GM21360 (cell line): ENCODE data around the gene AKR7A2.
A peak's percentile ranks its signal among the peaks of the same experiment; 100 is the strongest.

Experiments
- ATAC-seq: cut with Tn5 transposase; IDR thresholded peaks from one replicate; pipeline ENCODE4 v1.9.1; 2021; ENCODE audit warnings: mild to moderate bottlenecking, moderate library complexity; ENCODE audit not compliant: unreplicated experiment

Gene AKR7A2

DNA sequence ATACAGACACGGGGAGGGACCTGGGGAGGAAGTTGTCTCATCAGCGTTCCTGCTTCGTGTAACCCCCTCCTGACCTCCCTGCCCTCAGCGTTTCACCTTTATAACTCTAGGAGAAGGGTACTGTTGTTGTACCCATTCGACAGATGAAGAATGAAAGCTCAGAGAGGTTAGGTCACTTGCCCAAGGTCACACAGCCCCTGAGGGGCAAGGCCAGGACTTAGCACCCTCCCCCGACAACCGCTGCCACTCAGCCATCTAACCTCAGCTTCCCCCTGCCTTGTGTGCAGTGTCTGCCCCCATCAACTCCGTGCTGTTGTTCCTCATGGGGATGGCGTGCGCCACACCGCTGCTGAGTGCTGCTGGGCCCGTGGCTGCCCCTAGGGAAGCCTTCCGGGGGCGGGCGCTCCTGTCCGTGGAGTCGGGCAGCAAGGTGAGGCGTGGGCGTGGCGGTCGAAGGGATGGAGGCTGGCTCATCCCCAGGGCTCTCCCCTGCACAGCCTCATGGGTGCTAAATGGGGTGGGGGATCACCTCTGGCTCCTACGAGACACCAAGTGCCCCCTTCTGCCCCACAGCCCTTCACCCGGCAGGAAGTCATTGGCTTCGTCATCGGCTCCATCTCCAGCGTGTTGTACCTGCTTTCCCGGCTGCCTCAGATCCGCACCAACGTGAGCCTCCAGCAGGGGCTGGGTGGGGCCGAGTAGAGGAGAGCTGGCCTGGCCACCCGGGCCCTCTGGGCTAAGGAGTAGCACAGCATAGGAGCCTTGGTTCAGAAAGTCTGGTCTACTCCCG lies 14.2 kb upstream of the AKR7A2 start:
- no peak for ATAC-seq

GRCh38 chr1:19325368-19325957 lies 13.5 kb upstream of the AKR7A2 start:
- ATAC-seq, result no peak

DNA sequence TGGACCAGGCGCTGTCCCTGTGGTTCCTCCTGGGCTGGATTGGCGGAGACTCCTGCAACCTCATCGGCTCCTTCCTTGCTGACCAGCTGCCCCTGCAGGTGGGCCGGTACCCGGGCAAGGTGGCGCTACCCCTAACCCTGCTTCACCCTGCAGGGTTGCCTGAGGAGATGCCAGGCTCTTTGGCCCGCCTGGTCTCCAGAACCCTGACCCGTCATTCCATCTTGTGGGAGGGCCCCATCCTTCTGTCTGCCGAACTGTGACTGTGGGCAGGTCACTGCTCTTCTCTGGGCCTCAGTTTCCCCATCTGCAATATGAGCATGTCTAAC lies 12.7 kb upstream of the AKR7A2 start:
- no peak for ATAC-seq

DNA sequence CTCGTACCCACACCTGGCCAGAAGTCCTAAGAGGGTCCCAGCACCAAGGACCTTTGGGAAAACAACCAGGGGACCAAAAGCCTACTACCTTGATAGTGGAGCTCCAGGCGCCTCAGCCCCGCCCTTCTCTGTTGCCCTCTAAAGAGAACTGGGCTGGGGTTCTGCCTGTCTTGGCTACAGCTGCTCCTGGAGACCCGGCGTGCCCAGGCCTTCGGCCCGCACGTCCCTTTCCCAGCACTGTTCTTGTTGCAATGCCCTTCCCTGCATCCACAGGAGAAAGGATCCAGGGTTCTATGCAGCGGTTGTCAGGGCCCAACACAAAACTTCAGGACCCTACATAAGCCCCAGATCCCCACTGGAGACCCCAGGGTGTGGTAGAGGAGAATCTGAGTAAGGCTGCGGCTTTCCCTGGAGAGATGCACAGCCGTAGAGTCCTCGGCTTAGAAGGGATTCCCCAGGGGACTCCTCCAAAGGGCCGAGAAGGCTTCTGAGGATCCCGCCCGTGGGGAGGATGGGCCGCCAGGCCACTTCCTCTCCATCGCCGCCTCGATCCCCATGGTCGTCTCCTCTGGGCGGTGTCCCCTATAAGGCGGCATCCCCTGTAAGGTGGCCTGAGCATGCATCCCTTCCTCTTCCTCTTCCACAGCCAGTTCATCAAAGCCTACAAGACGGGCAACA lies 12.2 kb upstream of the AKR7A2 start:
- no peak for ATAC-seq

DNA sequence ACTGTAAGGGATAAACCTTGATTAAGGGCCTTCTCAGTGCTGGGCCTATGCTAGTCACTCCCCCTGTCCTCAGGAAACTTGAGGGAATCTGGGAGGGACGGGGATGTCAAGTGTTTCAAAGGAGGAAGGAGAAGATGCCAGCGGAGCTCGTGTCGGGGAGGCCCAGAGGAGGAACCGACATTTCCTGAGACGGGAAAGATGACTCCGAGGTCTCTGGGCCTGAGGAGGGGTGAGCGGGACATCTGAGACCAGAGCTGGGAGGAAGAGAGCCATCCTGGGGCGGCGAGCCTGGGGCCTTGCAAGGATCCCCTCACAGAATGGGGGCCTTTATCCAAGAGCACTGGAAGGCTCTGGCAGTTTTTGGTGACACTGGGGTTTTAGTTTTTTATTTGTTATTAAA lies 10.5 kb upstream of the AKR7A2 start:
- no peak for ATAC-seq

GRCh38 chr1:19321071-19321470 lies 9.1 kb upstream of the AKR7A2 start:
- ATAC-seq, result no peak

DNA sequence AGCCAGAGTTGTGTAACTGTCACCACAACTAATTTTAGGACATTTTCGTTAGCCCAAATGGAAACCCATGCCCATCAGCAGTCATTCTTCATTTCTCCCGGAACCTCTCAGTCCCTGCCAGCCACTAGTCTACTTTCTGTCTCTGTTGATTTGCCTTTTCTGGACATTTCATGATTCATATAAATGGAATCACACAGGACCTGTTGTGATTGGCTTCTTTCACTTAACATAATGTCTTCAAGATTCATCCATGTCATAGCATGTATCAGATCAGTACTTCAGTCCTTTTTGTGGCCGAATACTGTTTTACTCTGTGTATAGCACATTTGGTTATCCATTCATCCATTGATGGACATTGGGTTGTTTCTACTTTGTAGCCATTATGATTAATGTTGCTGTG lies 7.3 kb upstream of the AKR7A2 start:
- ATAC-seq, result no peak

GRCh38 chr1:19317126-19317910 lies 5.4 kb upstream of the AKR7A2 start:
- no peak for ATAC-seq

- ATAC-seq, result no peak
Measured at GRCh38 chr1:19315378-19316198, 3.6 kb upstream of the AKR7A2 start.

- no peak for ATAC-seq
Measured at GRCh38 chr1:19313961-19314882, 2.3 kb upstream of the AKR7A2 start.

DNA sequence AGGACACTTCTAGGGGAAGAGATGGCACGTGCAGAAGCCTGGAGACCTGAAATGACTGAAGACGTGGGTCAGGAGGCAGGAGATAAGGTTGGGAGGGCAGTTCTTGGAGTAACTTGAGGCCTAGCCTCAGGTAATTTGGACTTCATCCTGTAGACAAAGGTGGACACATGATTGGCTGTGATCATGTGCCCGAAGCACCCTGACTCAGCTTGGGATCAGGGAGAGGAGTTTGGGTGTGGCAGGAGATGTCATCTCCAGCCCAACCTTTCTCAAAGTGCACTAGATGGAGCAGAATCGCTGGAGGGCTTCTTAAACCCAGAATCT lies 1.7 kb upstream of the AKR7A2 start:
- ATAC-seq, result no peak

- peak; percentile 23 for ATAC-seq
Measured at GRCh38 chr1:19312782-19313635, 1.1 kb upstream of the AKR7A2 start.

GRCh38 chr1:19311503-19311930 lies 427 bp downstream of the AKR7A2 start:
- no peak for ATAC-seq

DNA sequence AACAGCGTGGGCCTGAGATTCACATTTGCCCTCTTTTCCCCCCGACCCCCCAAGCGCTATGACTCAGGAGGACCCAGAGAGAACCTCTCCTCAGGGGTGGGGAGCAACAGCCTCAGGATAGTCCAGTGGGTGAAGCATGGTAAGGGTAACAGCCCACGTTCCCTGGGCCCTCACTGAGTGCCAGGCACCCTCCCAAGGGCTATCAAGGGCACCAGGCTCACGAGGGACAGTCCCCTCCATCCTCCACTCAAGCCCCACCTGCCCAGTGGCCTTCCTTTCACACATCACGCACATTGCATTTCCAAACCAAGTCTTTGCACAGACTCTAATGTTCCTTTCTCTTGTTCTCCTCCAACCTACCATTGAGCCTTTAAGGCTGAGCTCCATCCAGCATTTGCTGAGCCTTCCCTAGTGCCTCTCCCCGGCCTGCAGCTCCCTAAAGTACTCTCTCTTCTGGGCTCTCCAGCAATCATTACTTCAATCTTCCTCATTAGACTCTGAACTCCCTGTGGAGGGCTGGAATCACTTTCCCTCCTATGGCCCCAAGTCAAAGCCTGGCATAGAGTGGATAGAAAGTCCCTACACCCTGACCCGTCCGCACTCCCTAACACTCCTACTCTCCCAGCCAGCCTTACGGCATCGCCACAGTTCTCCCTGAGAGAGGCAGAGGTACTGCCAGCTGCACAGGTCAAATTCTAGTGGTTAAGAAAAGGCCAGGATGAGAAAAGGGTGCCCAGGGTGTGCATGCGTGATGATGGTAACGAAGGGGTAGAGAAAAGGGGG lies 1.0 kb downstream of the AKR7A2 start:
- ATAC-seq, result no peak

DNA sequence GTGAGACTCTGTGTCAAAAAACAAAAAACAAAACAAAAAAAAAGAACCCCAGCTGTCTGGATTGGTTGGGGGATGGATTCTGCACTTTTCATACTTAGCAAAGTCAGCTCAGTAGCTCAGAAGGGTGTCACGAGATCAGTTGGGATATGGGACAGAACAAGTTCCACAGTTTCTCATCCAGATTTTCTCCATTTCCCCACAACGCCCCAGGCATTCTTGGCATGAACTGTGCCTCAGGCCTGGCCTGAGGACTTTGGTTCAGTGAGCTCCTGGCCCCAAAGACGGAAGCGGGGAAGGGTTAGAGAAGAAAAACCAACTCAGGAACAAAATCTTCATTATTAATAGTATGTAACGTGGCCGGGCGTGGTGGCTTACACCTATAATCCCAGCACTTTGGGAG lies 1.9 kb downstream of the AKR7A2 start:
- ATAC-seq, result no peak

GRCh38 chr1:19309123-19309813 lies 2.7 kb downstream of the AKR7A2 start:
- no peak for ATAC-seq

GRCh38 chr1:19308509-19308907 lies 3.4 kb downstream of the AKR7A2 start:
- ATAC-seq, result no peak
